ENCODE data around the gene CLEC16A. TPM values are rescaled to one million over a fixed set of nuclear protein-coding genes. Genes with fewer than 3 reads are reported as not detected.
A peak's percentile ranks its signal among the peaks of the same experiment; 100 is the strongest.

CLEC16A gene
- total and polyA plus RNA-seq, 2 experiments from 2014 or later, result 9.9 to 24.1 TPM

- TF ChIP-seq STAT1 (IDR thresholded peaks at IDR 0.05; ENCODE audit: unreplicated experiment) (no peak), CTCF (conservative IDR thresholded peaks at IDR 0.05; ENCODE audit: low read depth in 2 of 2) (no peak)
- Histone ChIP-seq H3K4me1 (ENCODE audit: insufficient read depth) (peaks cover 5% of the 10 kb centered on the region; the same call in 1 of the 2 replicates), H2AFZ (no peak overlapping the region), H4K20me1 (replicated peaks; ENCODE audit: insufficient read depth) (no peaks in the 10 kb centered on the region), H3K4me2 (no peak overlapping the region), H3K4me3 (no peak overlapping the region), H3K36me3 (ENCODE audit: insufficient read depth) (no peaks in the 10 kb centered on the region), H3K9me2 (ENCODE audit: insufficient read depth) (no peaks in the 10 kb centered on the region), H3F3A (replicated peaks; ENCODE audit: low read depth) (no peaks in the 10 kb centered on the region), H3K79me2 (replicated peaks; ENCODE audit: insufficient read depth) (no peaks in the 10 kb centered on the region), H3K27me3 (ENCODE audit: insufficient read depth) (no peaks in the 10 kb centered on the region), H3K27ac (ENCODE audit: low read depth) (no peak overlapping the region)
- Mint-ChIP-seq H3K27ac (no peak overlapping the region), H3K27me3 (ENCODE audit: insufficient read depth, low read depth, poor library complexity) (peaks cover 20% of the 10 kb centered on the region), H3K36me3 (ENCODE audit: low read depth) (no peaks in the 10 kb centered on the region), H3K4me3 (no peak overlapping the region), H3K9me3 (no peaks in the 10 kb centered on the region; the same call in 2 of the 3 replicates), H3K4me1 (peaks cover 13% of the 10 kb centered on the region)
- DNase-seq (ENCODE audit: low spot score) (no peak), ATAC-seq (no peak)
Observed at GRCh38 chr16:11112723-11113348, 168.5 kb downstream of the CLEC16A start.

- Histone ChIP-seq H3K9me2 (ENCODE audit: insufficient read depth) (no peaks in the 10 kb centered on the region), H3K27ac (ENCODE audit: low read depth) (peak overlapping the region; percentile 40; the same call in 1 of the 2 replicates), H3K27me3 (ENCODE audit: insufficient read depth) (no peaks in the 10 kb centered on the region), H3K4me1 (ENCODE audit: insufficient read depth) (peaks cover 5% of the 10 kb centered on the region; the same call in 1 of the 2 replicates), H4K20me1 (replicated peaks; ENCODE audit: insufficient read depth) (no peaks in the 10 kb centered on the region), H3K79me2 (replicated peaks; ENCODE audit: insufficient read depth) (no peaks in the 10 kb centered on the region), H2AFZ (no peak overlapping the region), H3K4me2 (no peak overlapping the region), H3K36me3 (ENCODE audit: insufficient read depth) (no peaks in the 10 kb centered on the region), H3F3A (replicated peaks; ENCODE audit: low read depth) (no peaks in the 10 kb centered on the region), H3K4me3 (no peak overlapping the region)
- DNase-seq (ENCODE audit: low spot score) (peak; percentile 18), ATAC-seq (peak; percentile 63)
- no peak overlapping the region; the same call in 2 of the 3 replicates for H3K4me3 Mint-ChIP-seq
- no peaks in the 10 kb centered on the region for H3K9me3 Mint-ChIP-seq
- peaks cover 13% of the 10 kb centered on the region for H3K4me1 Mint-ChIP-seq
- H3K36me3 Mint-ChIP-seq (ENCODE audit: low read depth), result no peaks in the 10 kb centered on the region
- no peak overlapping the region; the same call in 1 of the 2 replicates for H3K27ac Mint-ChIP-seq
- H3K27me3 Mint-ChIP-seq (ENCODE audit: insufficient read depth, low read depth, poor library complexity), result peaks cover 15% of the 10 kb centered on the region
- TF ChIP-seq ZNF462 (CRISPR knock-in tag; IDR thresholded peaks at IDR 0.05) (no peak), JUNB (IDR thresholded peaks at IDR 0.05; ENCODE audit: unreplicated experiment) (no peak), CREB1 (CRISPR knock-in tag; IDR thresholded peaks at IDR 0.05; ENCODE audit: low read depth) (no peak), EZH2phosphoT487 (IDR thresholded peaks at IDR 0.05; ENCODE audit: unreplicated experiment) (no peak), ZNF114 (CRISPR knock-in tag; IDR thresholded peaks at IDR 0.05) (no peak), ZNF331 (CRISPR knock-in tag; IDR thresholded peaks at IDR 0.05; ENCODE audit: low read depth) (no peak), EZH2 (IDR thresholded peaks at IDR 0.05; ENCODE audit: low read depth, unreplicated experiment) (no peak)
Observed at GRCh38 chr16:11114366-11115164, 170.2 kb downstream of the CLEC16A start.

All from GM23338 (cell line).